GM19463 (cell line): Measurements from ENCODE around the gene PDE4DIP.
"Not testable (repeated sequence)": the region's sequence is repeated elsewhere in the genome, so short reads cannot be mapped to it uniquely, and the experiment has no call there.

Experiments used
- ATAC-seq: cut with Tn5 transposase; IDR thresholded peaks from one replicate; pipeline ENCODE4 v1.9.1; 2021; ENCODE audit warnings: mild to moderate bottlenecking, moderate library complexity; ENCODE audit not compliant: unreplicated experiment

PDE4DIP gene

GRCh38 chr1:148916695-148917348 lies 72.6 kb downstream of the PDE4DIP start:
- not testable (repeated sequence) for ATAC-seq

DNA sequence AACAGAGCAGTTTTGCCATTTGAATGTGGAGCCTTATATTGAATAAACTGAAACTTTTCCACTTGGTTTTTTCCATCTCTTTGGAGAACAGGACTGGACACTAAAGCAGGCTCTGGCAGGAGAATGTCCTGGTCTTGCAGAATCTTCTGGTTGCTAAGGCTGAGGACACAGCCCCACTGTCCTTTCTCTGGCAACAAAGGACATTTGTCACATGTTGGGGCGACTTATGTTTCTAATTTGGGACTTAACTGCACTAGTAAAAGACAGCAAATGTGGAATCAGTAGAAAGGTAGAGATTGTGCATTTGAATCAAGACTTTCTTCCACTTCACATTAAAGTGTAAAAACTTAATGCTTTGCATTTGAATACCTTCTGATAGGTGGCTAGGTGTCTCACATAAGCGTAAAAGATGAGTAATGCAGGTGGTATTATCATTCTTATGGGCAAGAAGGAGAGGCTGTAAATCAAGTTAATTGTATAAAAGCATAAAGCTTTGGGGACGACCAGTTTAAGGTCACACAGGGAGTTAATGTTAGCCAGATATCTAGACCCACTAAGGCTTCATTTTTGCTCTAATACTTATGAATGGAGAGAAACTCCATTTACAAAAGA lies 74.7 kb downstream of the PDE4DIP start:
- not testable (repeated sequence) for ATAC-seq

DNA sequence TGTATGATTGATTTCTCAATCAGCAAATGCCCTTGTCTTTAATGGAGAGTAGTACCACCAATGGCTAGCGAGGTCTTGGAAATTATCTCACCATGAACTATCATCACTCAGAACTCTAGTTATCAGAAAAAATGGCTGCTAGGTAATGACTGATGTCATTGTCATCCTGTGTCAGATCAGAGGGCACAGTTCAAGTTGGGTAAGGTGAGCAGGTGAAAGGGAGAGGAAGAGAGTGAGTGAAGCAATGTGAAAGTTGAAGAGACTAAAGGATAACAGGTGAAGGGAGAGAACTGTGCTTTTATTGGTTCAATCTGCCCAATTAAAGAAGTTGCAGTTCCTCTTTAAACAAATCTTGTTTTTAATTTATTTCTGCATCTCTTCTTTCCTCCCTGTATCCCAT lies 76.8 kb downstream of the PDE4DIP start:
- not testable (repeated sequence) for ATAC-seq

GRCh38 chr1:148923798-148924197 lies 79.6 kb downstream of the PDE4DIP start:
- ATAC-seq: not testable (repeated sequence)

GRCh38 chr1:148927645-148928044 lies 83.4 kb downstream of the PDE4DIP start:
- ATAC-seq: not testable (repeated sequence)

DNA sequence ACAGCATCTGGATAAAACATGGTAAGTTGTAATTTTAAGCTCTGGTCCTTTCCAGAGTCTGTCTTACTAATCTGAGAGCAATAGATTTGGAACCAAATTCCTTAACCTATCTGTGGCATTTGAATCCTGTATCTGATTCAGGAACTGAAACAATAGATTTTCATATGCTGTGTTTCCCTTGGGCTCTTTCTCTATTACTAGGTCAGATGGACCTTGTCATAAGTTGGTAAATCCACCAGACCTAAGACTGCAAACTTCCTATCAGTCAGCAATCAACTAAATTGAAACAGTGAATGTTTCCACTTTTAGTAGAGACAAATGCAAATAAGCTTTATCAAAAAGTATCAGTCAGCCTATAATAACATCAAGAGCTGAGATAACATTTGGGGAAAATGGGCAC lies 85.0 kb downstream of the PDE4DIP start:
- not testable (repeated sequence) for ATAC-seq

GRCh38 chr1:148935381-148936002 lies 91.3 kb downstream of the PDE4DIP start:
- not testable (repeated sequence) for ATAC-seq

DNA sequence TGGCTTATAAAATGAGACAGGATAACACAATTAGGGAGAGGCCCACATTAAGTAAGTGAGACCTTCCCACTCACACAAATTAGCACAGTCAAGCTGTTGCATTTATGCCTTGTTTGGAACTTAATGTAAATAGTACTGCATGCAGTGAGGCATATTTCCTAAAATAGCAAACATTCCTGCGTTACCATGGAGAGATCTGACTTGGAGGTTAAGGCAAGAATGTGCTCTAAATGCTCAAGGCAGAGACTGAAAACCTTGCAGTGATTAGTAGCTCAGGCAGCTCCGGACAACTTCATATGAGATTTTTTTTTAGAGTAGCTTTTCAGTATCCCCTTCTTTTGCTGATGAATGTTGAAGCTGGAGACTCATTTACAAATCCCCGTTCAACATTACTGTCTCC lies 98.7 kb downstream of the PDE4DIP start:
- ATAC-seq: not testable (repeated sequence)

GRCh38 chr1:148945130-148945529 lies 100.9 kb downstream of the PDE4DIP start:
- not testable (repeated sequence) for ATAC-seq

GRCh38 chr1:148948768-148949167 lies 104.5 kb downstream of the PDE4DIP start:
- not testable (repeated sequence) for ATAC-seq

DNA sequence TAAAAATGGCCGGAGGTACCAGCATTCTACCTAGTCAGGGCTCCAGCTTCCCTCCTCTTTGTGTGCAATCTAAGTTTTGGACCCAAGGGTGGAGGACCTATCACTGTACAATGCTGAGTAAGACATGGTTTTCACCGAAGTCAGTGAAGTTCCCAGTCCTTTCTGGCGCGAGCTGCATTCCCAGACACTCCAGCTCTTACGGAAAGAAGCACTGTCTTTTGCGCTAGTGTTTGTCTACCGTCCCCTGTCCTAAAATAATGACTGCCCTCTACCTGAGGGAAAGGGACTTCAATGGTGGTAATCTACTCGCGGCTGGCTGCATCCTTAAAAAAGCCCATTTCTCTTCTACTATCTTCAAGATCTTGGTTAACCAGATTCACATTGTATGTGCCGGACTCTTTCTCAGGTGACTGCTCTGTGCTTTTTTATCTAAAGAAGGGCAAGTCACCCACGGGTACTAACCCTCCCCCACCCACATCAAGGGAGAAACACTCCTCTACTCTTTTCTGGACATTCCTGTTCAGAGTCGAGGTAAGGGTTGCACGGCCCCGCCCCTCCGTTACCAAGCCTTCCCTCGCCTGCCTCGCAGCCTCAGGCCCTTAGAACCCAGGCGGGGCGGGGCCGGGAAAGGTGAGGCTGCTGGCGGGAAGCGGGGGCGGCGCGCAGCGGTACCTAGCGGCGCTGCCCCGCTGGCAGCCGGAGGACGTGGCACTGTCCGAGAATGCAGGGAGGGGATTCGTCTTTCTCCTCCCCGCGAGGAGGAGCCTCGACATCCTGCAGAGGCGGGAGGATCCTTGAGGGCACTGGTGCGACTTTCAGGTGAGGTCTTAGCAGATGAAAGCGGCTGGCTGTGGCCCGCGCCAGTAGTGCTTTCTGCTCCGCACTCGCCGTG lies 107.4 kb downstream of the PDE4DIP start:
- peak; percentile 57 for ATAC-seq

GRCh38 chr1:148952253-148952937 lies 108.2 kb downstream of the PDE4DIP start:
- ATAC-seq: peak; percentile 77

DNA sequence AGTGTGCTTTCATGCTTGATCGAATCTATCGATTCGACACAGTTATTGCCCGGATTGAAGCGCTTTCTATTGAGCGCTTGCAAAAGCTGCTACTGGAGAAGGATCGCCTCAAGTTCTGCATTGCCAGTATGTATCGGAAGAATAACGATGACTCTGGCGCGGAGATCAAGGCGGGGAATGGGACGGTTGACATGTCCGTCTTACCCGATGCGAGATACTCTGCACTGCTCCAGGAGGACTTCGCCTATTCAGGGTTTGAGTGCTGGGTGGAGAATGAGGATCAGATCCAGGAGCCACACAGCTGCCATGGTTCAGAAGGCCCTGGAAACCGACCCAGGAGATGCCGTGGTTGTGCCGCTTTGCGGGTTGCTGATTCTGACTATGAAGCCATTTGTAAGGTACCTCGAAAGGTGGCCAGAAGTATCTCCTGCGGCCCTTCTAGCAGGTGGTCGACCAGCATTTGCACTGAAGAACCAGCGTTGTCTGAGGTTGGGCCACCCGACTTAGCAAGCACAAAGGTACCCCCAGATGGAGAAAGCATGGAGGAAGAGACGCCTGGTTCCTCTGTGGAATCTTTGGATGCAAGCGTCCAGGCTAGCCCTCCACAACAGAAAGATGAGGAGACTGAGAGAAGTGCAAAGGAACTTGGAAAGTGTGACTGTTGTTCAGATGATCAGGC lies 108.8 kb downstream of the PDE4DIP start:
- ATAC-seq: peak; percentile 4

DNA sequence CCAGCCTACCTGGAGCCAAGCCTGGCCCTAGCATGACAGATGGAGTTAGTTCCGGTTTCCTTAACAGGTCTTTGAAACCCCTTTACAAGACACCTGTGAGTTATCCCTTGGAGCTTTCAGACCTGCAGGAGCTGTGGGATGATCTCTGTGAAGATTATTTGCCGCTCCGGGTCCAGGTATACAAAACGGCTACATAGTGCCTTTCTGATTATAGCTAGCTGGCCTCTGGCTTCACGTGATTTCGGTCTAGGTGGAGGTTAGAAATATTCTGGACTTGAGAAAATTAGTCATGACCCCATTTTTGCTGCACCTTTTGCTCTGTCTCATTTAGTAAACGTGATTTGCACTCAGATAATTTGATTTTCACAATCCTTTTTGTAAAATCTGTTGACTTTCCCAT lies 109.5 kb downstream of the PDE4DIP start:
- not testable (repeated sequence) for ATAC-seq

DNA sequence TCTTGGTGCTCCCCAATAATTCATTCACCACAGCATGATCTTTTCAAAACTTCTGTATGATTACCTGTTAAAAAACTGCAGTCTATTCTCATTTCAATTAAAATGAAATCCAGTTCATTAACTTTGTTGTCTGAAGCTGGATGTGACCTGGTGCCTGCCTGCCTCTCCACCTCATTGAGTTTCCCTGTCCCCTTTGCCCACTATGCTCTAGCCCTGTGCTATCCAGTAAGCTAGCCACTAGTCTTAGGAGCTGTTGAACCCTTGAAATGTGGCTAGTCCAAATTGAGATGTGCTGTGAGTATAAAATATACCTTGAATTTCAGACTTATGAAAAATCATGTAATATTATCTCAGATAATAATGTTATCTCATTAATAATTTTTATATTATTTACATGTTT lies 114.1 kb downstream of the PDE4DIP start:
- ATAC-seq: not testable (repeated sequence)

DNA sequence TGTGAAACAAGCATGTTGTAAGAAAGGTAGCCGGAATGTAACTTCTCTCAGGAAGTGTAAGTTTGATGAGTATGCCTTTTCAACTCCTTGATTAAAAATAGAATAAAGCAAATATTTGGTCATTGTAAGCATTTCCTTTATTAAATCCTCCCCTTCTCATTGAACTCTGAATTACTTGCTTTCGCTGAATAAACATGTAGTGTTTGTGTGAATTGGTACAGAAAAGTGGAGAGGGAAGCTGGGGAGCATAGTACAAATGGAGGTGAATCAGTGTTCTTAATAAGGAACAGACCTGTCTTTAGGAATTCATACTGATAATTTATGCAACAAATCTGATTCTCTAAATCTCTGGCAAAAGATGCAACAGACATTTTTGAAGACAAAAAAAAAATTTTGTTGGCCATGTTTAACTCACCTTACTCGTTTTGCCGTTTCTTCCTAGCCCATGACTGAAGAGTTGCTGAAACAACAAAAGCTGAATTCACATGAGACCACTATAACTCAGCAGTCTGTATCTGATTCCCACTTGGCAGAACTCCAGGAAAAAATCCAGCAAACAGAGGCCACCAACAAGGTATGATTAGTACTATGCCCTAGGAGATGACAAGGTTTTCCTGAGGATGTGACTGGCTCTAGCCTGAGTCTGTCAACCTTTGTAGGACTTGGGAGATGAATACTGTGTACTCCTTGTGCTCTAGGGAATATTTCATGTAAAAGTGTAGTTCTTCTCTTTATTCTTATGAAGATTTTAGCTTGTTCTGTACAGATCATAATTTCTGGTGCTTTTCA lies 116.2 kb downstream of the PDE4DIP start:
- ATAC-seq: not testable (repeated sequence)

- not testable (repeated sequence) for ATAC-seq
Observed at GRCh38 chr1:148962127-148962857, 118.1 kb downstream of the PDE4DIP start.

GRCh38 chr1:148966084-148966483 lies 121.9 kb downstream of the PDE4DIP start:
- ATAC-seq: not testable (repeated sequence)
